Measurements from ENCODE around the gene PTGER1. TPM values are rescaled to one million over a fixed set of nuclear protein-coding genes. Genes with fewer than 3 reads are reported as not detected.
"Not testable (repeated sequence)": the region's sequence is repeated elsewhere in the genome, so short reads cannot be mapped to it uniquely, and the experiment has no call there.

Gene PTGER1
- total and polyA plus RNA-seq, 12 donors, result 0.16 to 0.17 TPM; not detected in 10

DNA sequence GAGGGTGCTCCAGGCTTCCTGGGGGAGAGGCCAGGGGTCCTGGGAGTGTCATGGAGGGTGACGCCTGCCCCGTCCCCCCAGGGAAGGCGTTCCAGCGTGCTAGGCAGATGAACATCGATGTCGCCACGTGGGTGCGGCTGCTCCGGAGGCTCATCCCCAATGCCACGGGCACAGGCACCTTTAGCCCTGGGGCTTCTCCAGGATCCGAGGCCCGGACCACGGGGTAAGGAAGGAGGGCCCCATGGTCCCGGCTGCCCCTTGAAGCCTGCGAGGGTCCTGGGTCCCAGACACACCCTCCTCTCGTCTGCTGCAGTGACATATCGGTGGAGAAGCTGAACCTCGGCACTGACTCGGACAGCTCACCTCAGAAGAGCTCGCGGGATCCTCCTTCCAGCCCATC lies 11.4 kb downstream of the PTGER1 start:
- H3K27me3 ChIP-seq, result no peaks in the 10 kb centered on the region
- intact Hi-C loops (cut with DNase I), result no loop called here
- peaks cover 0 to 6% (median 0%) of the 10 kb centered on the region in 9 donors for H3K4me1 ChIP-seq
- no peak overlapping the region for H3K4me3 ChIP-seq
- TF ChIP-seq, protein P1, sequence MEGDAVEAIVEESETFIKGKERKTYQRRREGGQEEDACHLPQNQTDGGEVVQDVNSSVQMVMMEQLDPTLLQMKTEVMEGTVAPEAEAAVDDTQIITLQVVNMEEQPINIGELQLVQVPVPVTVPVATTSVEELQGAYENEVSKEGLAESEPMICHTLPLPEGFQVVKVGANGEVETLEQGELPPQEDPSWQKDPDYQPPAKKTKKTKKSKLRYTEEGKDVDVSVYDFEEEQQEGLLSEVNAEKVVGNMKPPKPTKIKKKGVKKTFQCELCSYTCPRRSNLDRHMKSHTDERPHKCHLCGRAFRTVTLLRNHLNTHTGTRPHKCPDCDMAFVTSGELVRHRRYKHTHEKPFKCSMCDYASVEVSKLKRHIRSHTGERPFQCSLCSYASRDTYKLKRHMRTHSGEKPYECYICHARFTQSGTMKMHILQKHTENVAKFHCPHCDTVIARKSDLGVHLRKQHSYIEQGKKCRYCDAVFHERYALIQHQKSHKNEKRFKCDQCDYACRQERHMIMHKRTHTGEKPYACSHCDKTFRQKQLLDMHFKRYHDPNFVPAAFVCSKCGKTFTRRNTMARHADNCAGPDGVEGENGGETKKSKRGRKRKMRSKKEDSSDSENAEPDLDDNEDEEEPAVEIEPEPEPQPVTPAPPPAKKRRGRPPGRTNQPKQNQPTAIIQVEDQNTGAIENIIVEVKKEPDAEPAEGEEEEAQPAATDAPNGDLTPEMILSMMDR (IDR thresholded peaks at IDR 0.05), result no peak
- 95% methylated on average over 21 of the region's 21 CpGs for WGBS, 2 donors
- peaks cover 0 to 100% (median 66%) of the 10 kb centered on the region in 9 donors for H3K36me3 ChIP-seq
- no peak for DNase-seq
- no peak overlapping the region for H3K27ac ChIP-seq
- peak in 2 of 8 donors; percentile 15 to 24 for ATAC-seq
- no peaks in the 10 kb centered on the region for H3K9me3 ChIP-seq

DNA sequence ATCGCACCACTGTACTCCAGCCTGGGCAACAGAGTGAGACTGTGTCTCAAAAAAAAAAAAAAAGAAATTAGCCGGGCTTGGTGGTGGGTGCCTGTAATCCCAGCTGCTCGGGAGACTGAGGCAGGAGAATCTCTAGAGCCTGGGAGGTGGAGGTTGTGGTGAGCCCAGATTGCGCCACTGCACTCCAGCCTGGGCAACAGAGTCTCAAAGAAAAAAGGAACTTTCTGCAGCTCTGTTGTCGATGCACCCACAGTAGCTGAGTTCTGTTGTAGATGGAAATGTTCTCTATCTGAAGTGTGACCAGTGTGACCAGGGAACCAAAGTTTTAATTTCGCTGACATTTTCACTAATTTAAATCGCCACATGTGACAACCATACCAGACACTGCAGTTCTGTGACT lies 12.8 kb downstream of the PTGER1 start:
- peaks cover 0 to 100% (median 68%) of the 10 kb centered on the region in 9 donors for H3K36me3 ChIP-seq
- H3K27me3 ChIP-seq; H3K4me3 ChIP-seq; H3K4me1 ChIP-seq; DNase-seq; intact Hi-C loops (cut with DNase I); H3K9me3 ChIP-seq; H3K27ac ChIP-seq; ATAC-seq: not testable (repeated sequence)
- WGBS, 2 donors, result 96 to 97% methylated on average over 7 of the region's 7 CpGs

DNA sequence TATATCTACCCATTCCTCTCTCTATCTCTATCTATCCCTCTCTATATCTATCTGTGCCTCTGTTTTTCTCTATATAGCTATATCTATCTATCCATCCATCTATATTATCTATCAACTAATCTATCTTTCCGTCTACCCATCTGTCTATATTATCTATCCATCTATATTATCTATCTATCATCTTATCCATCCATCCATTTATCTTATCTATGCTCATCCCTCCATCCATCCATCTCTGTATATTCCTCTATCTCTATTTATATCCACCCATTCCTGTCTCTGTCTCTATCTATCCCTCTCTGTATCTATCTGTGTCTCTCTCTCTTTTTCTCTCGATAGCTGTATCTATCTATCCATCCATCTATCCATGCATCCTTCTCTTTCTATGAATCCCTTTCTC lies 14.2 kb downstream of the PTGER1 start:
- 65 to 92% methylated on average over 2 of the region's 2 CpGs for WGBS, 2 donors
- H3K36me3 ChIP-seq, result peaks cover 0 to 100% (median 62%) of the 10 kb centered on the region in 9 donors
- TF ChIP-seq, protein P1 (IDR thresholded peaks at IDR 0.05), result no peak

DNA sequence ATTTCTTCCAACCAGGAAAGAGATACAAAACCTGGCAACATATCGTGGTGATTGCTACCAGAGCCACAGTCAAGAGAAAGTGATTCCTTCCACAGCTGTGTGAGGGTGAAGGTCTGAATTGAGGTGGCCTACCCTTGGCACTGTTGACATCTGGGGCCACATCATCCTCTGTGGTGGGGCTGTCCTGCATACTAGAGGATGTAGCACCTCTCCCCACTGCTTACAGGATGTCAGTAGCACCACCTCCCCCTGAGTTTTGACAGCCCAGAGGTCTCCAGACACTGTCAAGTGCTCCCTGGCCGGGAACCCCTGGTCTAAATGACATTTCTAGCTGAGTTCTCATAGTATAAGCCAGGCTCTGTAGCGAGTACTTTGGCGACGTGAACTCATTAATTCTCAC lies 15.5 kb downstream of the PTGER1 start:
- DNase-seq, result no peak
- peaks cover 0 to 7% (median 0%) of the 10 kb centered on the region in 9 donors for H3K4me1 ChIP-seq
- no peaks in the 10 kb centered on the region for H3K9me3 ChIP-seq
- peaks cover 0 to 100% (median 62%) of the 10 kb centered on the region in 9 donors for H3K36me3 ChIP-seq
- no peak overlapping the region for H3K4me3 ChIP-seq
- TF ChIP-seq, protein P1 (IDR thresholded peaks at IDR 0.05), result no peak
- WGBS, 2 donors, result 65 to 79% methylated on average over 5 of the region's 5 CpGs
- no peaks in the 10 kb centered on the region for H3K27me3 ChIP-seq
- intact Hi-C loops (cut with DNase I), result no loop called here
- ATAC-seq, result peak in 1 of 8 donors; percentile 29
- H3K27ac ChIP-seq, result no peak overlapping the region

More for the DNA sequence above, 14.2 kb downstream of the PTGER1 start:
- Histone ChIP-seq H3K27me3 (no peaks in the 10 kb centered on the region), H3K27ac (no peak overlapping the region), H3K4me1 (peaks cover 0 to 7% (median 0%) of the 10 kb centered on the region in 9 donors), H3K9me3 (no peaks in the 10 kb centered on the region), H3K4me3 (no peak overlapping the region)
- ATAC-seq (no peak), DNase-seq (no peak)
- intact Hi-C loops (cut with DNase I), result no loop called here

DNA sequence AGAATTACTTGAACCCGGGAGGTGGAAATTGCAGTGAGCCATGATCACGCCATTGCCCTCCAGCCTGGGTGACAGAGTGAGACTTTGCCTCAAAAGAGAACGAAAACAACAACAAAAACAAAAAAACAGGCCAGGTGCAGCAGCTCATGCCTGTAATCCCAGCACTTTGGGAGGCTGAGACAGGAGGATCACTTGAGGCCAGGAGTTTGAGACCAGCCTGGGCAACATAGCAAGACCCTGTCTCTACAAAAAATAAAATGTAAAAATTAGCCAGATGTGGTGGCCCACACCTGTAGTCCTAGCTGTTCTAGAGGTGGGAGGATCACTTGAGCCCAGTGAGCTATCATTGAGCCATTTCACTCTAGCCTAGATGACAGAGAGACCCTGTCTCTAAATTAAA lies 22.9 kb downstream of the PTGER1 start:
- ATAC-seq; H3K9me3 ChIP-seq; H3K4me3 ChIP-seq; DNase-seq; H3K27ac ChIP-seq; H3K4me1 ChIP-seq; H3K27me3 ChIP-seq; intact Hi-C loops (cut with DNase I): not testable (repeated sequence)
- peaks cover 0 to 100% (median 83%) of the 10 kb centered on the region in 9 donors for H3K36me3 ChIP-seq
- WGBS, 2 donors, result 94 to 96% methylated on average over 3 of the region's 3 CpGs

Data from heart right ventricle (tissue), 16 donors.